HG02588 (cell line): ENCODE measurements around the gene RRAS.
A peak's percentile ranks its signal among the peaks of the same experiment; 100 is the strongest.

Experiments used
- ATAC-seq: cut with Tn5 transposase; IDR thresholded peaks from one replicate; pipeline ENCODE4 v1.9.1; 2021; ENCODE audit warnings: mild to moderate bottlenecking, moderate library complexity; ENCODE audit not compliant: unreplicated experiment

RRAS gene

DNA sequence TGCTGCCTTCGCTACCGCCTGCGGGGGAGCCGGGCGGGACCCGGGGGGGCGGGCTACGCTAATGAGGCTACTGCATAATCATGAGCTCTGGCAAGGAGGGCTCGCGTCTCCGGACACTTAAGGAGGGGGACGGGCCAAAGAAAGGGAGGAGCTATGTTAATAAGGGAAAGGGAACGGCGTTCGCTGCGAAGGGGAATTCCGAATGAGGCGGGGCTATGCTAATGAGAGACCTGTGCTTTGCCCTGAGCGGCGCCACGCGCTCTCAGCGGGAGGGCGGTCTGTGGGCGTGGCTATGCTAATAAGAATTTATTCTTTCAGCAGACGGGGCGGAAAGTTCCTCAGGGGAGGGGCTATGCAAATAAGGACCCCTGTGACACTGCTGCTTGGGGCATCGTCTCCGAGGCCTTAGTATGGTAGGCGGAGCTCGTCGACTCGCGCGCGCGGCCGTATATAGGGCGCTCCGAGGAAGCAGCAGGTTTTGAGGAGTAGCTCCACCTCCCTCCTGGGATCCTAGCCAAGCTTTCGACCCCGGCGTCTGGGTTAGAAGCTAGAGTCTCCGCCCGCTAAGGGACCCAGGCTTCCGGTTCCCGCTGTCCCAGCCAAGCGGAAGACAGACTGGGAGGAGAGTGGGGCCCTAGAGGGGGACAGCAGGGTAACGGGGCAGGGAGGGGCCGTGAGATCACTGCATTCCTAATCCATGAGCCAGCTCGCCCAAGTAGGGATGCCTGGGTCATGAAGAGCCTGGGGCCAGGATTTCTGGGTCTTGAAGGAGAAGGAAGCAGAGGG, at the start of gene RRAS:
RRAS (minus strand) TSS at position 31 of the 786 bp plus-strand sequence. CDS start 45 bp downstream, outside the sequence.
- peak; percentile 50 for ATAC-seq

DNA sequence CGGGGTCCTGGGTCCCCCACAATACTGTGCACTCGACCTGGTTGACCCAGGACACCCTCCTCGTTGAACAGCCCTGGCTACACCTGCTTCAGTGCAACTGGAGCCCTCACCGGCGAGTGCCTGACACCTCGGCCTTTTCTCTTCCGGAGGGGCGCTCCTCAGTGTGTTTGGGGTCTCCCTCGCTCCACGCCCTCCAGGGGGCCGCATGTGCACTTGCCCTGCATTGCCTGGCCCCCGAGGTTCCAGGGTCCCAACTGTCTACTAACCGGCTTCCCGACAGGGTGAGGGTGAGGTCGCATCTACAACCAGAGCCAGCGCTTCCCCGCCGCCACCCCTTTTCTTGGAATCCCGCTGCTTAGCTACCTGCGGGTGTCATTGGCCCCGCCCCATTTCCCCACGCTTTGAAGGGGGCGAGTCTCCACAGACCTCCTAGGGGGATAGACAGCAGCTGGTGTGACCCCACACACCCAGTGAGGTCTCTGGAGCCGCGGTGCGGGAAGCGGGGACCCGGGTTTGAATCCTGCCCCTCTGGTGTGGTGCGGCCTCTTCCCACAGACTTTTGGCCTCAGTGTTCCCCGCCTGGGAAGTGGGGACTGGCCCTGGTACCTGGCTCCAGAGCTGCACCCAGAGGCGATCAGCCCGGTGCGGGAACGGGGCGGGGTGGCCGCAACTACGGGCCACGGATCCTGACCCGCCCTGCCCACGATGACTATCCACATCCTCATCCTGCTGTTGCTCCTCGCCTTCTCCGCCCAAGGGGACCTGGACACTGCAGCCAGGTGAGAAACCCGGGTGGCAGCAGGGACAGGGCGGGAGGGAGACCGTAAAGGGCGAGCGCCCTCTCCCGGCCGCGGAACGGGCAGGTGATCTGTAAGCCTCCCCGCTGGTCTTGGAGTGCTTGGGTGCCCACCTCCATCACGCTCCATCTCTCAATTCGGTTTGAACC, 49.5 kb upstream of the RRAS start, which contains the start of gene ADM5:
ADM5 (plus strand) TSS at position 462 of the 946 bp plus-strand sequence; CDS start at position 706, 244 bp downstream.
- no peak for ATAC-seq

DNA sequence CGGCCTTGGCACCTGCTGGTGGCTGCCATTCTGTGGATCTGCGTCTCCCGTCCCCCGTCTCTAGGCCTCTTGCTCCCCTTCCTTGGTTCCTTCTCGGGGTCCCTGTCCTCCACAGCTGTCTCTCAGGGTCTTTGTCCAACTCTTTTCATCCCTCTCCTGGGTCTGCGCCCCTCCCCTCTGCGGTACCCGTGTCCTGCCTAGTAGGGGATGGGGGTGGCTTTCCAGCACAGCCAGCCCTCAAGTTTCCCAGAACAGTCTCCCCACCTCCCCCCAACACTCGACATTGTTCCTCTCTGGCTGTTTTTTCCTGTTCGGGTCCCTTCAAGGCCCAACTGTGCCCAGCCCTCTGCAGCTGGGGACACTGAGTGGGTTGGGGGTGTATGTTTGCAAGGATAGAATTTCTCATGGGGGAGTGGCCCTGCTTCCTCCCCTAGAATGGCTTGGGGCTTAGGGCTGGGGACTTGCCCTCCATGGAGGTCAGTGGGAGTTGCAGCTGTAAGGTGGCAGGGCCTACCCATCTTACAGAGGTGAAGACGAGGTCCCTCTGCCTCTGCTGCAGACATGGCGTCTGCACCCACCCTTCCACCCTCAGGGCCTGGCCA, 48.7 kb upstream of the RRAS start:
- no peak for ATAC-seq

DNA sequence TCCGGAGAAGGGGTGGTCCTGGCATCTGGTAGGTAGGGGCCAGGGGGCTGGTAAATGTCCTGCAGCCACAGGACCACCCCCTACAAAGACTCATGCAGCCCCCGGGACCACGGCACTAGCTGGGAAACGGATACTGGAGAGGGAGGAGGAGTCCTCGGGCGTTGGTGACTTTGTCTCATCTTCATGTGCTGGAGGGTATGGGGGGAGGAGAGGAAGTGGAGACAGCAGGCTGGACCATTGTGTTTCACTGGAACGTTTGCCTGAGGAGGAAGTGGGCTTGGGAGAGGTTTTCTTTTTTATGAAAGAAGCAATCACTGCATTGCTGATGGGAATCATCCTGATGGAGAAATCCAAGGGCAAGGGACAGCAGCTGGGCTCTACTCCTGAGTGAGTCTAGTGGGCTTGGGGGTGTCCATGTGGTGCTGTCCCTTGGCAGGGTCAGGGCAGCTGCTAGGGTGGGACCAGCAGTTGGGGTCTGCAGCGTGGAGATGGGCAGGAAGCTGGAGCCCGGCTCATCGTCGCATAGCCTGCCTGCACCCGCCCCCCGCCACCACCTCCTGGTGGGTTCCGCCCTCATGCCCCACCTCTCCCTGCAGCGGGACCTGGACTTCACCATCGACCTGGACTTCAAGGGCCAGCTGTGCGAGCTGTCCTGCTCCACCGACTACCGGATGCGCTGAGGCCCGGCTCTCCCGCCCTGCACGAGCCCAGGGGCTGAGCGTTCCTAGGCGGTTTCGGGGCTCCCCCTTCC, 47.8 kb upstream of the RRAS start:
- no peak for ATAC-seq

DNA sequence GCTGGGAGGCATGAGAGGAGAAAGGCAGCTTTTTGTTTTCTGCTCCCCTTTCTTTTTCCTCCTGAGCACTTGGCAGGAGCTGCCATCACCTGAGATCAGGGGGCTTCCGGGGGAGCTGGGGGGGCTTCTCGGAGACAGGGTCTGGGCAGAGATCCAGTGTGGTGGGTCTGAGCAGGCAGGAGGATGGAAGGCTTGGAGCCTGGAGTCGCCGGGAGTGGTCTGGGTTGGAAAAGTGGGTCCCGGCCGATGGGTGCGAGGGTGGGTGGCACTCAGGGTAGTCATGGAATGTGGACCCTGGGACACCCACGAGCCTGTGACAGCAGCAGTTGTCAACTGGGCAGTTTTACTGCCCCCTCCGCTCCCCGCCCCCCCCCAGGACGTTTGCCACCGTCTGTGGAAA, 47.2 kb upstream of the RRAS start:
- no peak for ATAC-seq

DNA sequence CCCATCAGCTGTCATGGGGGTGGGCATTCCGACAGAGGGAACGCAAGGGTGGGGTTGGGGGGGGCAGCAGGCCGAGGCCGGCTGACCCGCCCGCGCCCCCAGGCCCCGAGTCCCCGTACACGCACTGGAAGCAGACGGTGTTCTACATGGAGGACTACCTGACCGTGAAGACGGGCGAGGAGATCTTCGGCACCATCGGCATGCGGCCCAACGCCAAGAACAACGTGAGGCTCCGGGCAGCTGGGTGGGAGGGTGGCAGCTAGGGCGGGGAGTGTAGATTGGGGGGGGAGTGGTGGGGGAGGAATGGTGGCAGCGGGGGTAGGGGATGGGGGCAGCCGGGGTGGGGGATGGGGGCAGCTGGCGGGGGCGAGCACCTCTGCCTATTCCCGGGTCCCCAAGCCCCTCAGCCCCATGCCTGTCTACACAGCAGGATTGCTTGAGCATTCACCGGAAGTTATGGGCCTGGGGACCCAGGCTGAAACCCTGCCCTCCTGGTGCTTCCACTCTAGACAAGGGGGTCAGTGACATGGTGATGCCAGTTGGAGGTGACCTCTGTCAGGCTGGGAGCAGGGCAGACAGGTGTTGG, 46.7 kb upstream of the RRAS start:
- ATAC-seq, result no peak

DNA sequence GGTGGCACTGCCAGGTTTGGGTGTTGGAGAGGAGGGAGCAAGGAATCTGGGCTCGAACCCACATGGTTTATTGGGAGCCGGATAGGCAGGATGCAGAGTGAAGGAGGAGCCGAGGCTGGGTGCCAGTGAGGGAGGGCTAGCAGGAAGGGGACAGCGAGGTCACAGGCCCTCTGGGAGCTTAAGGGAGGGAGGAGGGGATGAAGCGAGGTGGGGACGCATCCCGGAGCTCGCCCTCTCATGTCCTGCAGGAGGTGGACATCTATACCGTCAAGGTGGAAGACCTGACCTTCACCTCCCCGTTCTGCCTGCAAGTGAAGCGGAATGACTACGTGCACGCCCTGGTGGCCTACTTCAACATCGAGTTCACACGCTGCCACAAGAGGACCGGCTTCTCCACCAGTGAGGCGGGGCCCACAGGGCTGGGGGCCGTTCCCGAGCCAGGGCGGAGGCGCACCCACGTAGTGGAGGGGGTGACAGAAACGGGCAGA, 45.9 kb upstream of the RRAS start:
- ATAC-seq, result no peak

DNA sequence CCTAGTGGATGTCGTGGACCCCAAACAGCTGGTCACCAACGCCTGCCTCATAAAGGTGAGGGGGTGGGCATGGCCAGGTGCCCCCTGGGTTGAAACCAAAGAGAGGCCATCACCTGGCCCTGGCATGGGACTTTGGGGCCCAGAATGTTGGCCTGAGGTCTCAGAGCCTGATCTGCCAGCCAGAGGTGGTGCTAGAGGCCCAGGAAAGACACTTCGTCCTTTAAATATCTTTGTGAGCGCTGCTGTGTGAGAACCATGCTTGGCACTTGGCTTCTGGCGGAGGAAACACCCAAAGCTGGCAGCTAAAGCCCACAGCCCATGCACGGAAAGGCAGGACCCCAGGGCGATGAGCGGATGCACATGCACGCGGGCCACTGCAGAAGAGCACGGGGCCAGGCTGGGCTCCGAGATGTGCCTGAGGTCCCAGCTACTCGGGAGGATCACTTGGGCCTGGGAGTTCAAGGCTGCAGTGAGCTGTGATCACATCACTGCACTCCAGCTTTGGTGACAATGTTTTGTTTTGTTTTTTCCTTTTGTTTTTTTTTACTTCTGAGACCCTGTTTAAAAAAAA, 45.1 kb upstream of the RRAS start:
- no peak for ATAC-seq

DNA sequence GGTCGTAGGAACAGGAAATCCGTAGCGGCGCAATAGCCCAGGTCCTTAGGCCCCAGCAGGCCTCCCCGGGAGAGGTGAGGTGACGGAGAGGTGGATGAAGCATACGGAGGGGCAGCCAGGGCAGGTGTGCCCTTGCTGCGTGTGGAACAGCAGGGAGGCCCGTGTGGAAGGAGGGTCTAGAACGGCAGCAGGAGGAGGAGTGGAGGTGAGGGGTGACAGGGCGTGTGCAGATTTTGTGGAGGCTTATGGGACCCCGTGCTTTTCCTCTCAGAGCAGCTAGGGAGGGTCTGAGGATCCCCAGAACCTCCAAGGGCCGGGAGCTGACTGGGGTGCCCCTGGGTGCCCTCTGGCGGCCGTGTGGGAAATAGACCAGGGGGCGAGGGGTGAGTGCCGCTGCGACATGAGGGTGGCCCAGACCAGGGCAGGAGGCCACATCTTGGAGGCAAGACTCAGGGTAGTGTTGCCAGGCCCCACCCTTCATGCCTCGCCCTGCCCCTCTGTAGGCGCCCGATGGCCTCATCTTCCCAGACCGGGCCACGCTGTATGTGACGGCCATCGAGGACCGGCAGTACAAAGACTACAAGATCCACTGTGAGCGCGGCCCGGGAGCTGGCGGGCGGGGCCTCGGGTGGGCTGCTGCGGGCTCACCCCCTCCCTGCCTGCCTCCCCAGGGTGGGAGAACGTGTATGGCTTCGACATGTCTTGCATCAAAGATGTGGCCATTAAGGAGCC, 44.5 kb upstream of the RRAS start:
- ATAC-seq, result no peak

DNA sequence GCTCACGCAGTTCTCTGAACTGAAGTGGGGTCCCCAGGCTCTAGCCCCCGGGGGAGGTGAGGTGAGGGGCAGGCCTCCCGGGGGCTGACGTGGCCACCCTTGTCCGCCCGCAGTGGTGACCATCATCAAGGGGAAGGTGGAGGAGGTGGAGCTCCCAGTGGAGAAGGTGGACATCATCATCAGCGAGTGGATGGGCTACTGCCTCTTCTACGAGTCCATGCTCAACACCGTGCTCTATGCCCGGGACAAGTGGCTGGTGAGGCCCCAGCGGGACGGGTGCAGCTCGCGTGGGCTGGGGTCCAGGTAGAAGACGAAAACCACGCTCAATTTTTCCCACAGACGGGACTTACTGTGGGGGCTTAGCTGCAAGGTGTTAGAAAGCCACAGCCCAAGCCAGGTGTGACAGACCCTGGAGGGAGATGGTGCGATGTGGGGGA, 43.9 kb upstream of the RRAS start:
- no peak for ATAC-seq

DNA sequence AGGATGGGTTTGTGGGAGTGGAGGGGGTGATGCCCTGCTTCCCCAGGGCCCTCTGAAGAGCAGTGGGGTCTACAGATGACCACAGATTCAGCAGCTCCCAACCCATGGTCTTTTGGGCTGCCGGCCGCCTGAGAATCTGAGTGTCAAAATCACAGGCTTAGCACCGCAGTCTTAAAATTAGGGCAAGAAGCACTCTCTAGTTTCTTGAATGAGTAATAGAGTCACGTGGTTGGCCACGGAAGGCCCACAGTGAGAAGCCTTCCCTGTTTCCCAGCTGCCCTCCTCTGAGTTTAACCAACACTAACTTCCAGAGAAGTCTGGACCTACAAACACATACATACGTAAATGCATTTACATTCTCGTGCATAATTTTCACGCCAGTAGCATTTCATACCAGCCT, 42.3 kb upstream of the RRAS start:
- ATAC-seq, result no peak

DNA sequence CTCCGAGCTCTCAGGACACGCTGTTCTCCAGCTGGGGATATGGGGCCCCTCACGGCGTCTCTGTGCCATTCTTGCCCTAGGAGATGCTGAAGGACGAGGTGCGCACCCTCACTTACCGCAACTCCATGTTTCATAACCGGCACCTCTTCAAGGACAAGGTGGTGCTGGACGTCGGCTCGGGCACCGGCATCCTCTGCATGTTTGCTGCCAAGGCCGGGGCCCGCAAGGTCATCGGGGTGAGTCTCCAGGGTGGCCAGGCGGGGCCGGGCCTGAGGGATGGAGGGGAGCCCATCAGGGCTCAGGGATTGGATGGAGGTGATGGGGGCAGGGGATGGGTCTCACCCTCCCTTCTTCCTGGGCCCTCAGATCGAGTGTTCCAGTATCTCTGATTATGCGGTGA, 41.9 kb upstream of the RRAS start:
- no peak for ATAC-seq

DNA sequence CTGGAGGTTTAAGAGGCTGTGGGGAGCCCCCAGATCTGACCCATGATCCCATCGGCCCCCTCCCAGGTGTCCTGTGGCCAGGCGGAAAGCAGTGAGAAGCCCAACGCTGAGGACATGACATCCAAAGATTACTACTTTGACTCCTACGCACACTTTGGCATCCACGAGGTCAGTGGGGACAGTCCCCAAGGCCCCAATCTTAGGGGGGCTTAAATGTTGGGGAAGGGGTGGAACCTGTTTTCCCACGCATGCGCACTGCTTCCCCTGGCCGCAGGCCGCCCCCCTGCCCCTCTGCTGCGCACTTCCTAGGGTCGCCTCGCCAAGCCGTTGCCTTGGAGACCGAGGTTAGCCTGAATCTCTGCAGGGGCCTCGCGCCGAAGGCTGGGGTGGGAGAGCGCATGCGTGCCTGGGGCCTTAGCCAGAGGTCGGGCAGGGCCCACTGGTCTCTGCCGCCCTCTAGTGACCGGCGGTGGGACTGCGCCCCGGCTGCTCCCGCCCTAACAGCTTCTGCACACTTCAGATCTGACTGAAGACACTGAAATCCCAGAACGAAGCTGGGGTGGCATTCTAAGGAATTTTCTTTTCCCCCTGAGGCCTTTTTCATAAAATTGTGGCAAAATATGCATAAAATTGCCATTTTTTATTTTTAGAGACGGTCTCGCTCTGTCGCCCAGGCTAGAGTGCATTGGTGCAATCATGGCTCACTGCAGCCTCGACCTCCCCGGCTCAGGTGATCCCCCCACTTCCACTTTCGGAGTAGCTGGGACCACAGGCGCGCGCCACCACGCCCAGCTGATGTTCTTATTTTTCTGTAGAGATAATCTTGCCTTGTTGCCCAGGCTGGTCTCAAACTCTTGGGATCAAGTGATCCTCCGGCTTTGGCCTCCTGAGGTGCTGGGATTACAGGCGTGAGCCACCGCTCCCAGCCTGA, 40.7 kb upstream of the RRAS start:
- no peak for ATAC-seq

DNA sequence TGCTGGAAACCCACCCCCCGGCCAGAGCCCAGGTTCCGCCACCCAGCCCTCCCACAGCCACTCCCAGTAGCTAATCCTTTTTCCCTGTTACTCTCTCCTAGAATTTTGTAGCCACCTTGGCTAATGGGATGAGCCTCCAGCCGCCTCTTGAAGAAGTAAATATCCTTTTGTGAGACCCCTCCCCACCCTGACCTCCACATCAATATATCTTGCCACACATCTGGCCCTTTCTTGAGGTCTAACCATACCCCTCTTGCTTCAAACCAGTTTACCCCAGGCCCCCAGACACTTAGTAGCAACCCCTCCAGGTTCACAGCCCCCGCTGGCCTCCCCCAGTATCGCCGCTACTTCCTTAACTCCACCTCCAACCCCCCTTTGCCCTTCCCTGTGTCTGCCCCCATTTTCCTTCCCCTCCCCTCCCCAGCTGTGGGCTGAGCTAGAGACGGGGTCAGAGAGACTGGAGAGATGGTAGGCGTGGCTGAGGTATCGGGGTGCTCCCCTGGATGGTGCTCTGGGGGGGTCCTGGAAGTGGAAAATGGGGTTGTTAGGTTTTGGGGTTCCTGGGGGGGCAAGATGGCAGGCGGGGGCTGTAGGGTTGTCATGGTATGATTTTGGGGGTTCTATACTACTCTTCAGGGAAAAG, 39.9 kb upstream of the RRAS start:
- no peak for ATAC-seq

DNA sequence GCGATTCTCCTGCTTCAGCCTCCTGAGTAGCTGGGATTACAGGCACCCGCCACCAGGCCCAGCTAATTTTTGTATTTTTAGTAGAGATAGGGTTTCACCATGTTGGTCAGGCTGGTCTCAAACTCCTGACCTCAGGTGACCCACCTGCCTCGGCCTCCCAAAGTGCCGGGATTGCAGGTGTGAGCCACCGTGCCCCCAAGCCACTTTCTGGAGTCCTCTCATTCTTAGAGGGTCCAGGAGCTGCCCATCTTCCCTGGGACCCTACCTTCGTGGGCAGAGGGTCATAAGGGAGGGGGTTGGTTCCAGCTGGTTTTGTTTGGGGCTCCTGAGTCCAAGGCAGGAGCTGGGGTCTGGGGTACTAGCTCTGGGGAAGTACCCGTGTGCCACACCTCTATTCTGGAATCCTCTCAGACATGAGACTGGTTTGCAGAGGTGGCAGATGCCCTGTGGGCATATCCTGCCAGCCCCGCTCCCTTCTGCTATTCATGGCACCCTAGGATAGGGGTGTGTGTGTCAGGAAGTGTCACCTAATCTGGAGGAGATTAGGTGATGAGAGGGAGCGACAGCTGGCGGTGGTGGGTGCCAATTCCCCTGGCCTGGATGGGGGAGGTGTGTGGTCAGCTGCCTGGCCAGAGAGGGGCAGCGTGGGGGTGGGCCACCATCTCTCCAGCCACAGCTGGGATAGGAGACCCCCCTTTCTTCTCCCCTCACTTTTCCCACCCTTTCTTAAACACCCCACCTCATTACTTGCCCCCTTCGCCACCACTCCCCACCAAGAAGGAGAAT, 39.2 kb upstream of the RRAS start:
- ATAC-seq, result no peak

DNA sequence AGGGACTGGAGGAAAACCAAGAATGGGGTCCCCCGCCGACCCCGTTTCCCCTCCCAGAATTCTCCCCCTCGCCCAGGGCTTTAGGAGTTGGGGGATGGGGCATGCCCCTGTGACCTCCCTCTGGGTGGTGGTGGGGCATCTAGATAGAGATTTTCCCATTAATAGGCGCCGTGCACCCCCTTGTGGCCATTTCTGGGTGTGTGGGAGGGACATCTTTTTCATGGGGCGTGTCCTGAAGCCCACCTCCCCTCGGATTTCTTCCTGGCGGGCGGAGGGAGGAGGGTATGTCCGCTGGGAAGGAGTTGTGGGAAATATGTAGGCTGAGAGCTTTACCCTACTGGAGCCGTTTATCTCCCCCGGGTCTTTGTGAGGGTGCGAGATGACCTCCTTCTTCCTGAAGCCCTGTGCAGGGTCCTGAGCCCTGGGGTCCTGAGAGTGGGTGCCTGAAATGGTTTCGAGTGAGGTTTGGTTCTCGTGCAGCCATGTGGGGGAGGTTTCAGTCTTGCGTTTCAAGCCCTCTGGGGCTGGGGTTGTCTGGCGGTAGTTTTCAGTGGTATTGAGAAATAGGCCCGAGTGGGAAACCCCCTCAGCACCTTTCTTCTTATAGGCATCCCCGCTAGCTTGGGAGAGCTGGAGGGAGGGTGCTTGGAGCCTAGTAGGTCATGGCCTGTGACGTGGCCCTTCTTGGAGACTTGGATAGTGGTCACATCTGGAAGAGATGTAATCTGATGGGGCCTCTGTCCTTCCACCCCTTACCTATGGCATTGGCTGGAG, 38.1 kb upstream of the RRAS start:
- ATAC-seq, result no peak
